ENCODE data around the gene PAPPA. TPM values are rescaled to one million over a fixed set of nuclear protein-coding genes. Genes with fewer than 3 reads are reported as not detected.

PAPPA gene
- total and polyA plus RNA-seq, 9 of the 15 experiments (the other 6 are each of a cell fraction or from before 2014, with no cell fraction given): 0.06 to 0.18 (median 0.11) TPM

- TF ChIP-seq TEAD1 (CRISPR knock-in tag; IDR thresholded peaks at IDR 0.05): peak in 1 of 2 experiments; percentile 81; a peak in 2 of 4 replicates
- peak; percentile 95 for TF ChIP-seq ATF3 (IDR thresholded peaks at IDR 0.05)
- TF ChIP-seq ATF3 (CRISPR knock-in tag; conservative IDR thresholded peaks at IDR 0.05): peak; percentile 81
- peak; percentile 40; the same call in 1 of the 2 replicates for TF ChIP-seq ZNF589 (CRISPR knock-in tag; IDR thresholded peaks at IDR 0.05; ENCODE audit: low read depth)
- TF ChIP-seq PHF20 (IDR thresholded peaks at IDR 0.05; ENCODE audit: partially characterized antibody): no peak
- peak; percentile 44 for TF ChIP-seq CXXC5 (CRISPR knock-in tag; IDR thresholded peaks at IDR 0.05)
- no peak for TF ChIP-seq THAP7 (CRISPR knock-in tag; IDR thresholded peaks at IDR 0.05)
- peak; percentile 95 for TF ChIP-seq CBFA2T2 (conservative IDR thresholded peaks at IDR 0.05)
- TF ChIP-seq CBFA2T3 (IDR thresholded peaks at IDR 0.05): peak; percentile 97
- no peak for TF ChIP-seq MCM7 (IDR thresholded peaks at IDR 0.05)
- TF ChIP-seq MAFG (tag; conservative IDR thresholded peaks at IDR 0.05): no peak
- peak; percentile 23; the same call in 1 of the 2 replicates for TF ChIP-seq ZNF398 (CRISPR knock-in tag; IDR thresholded peaks at IDR 0.05)
- peak; percentile 25; the same call in 1 of the 2 replicates for TF ChIP-seq NR2C1 (IDR thresholded peaks at IDR 0.05)
- TF ChIP-seq NR2C1 (tag; IDR thresholded peaks at IDR 0.05): 0 out of 2 replicates have a peak, but pooled peaks have one; percentile 57
- TF ChIP-seq ZNF354B (CRISPR knock-in tag; IDR thresholded peaks at IDR 0.05): 0 out of 2 replicates have a peak, but pooled peaks have one; percentile 20
- TF ChIP-seq, protein P1, sequence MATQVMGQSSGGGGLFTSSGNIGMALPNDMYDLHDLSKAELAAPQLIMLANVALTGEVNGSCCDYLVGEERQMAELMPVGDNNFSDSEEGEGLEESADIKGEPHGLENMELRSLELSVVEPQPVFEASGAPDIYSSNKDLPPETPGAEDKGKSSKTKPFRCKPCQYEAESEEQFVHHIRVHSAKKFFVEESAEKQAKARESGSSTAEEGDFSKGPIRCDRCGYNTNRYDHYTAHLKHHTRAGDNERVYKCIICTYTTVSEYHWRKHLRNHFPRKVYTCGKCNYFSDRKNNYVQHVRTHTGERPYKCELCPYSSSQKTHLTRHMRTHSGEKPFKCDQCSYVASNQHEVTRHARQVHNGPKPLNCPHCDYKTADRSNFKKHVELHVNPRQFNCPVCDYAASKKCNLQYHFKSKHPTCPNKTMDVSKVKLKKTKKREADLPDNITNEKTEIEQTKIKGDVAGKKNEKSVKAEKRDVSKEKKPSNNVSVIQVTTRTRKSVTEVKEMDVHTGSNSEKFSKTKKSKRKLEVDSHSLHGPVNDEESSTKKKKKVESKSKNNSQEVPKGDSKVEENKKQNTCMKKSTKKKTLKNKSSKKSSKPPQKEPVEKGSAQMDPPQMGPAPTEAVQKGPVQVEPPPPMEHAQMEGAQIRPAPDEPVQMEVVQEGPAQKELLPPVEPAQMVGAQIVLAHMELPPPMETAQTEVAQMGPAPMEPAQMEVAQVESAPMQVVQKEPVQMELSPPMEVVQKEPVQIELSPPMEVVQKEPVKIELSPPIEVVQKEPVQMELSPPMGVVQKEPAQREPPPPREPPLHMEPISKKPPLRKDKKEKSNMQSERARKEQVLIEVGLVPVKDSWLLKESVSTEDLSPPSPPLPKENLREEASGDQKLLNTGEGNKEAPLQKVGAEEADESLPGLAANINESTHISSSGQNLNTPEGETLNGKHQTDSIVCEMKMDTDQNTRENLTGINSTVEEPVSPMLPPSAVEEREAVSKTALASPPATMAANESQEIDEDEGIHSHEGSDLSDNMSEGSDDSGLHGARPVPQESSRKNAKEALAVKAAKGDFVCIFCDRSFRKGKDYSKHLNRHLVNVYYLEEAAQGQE (IDR thresholded peaks at IDR 0.05; ENCODE audit: borderline replicate concordance): peak; percentile 20; the same call in 1 of the 2 replicates
- TF ChIP-seq, protein P1 (CRISPR knock-in tag; IDR thresholded peaks at IDR 0.05; ENCODE audit: low read depth): no peak
- no peak for TF ChIP-seq TARDBP (IDR thresholded peaks at IDR 0.05)
Measured at GRCh38 chr9:116422119-116422979, 268.8 kb downstream of the PAPPA start (continued).
